Pancreas (tissue), 10 donors: ENCODE data around the gene JOSD1. TPM values are rescaled to one million over a fixed set of nuclear protein-coding genes. Genes with fewer than 3 reads are reported as not detected.

Source experiments
- ATAC-seq, 4 donors: fragments of 200-7000 bp; cut with Tn5 transposase; one replicate each; pipeline versions ENCODE4 v1.8.0 to v1.9.1; 2020; ENCODE audit warnings: mild to moderate bottlenecking in 4 of 4, moderate library complexity in 4 of 4
- DNase-seq, 6 donors: peaks; one replicate each; pipeline ENCODE4 v3.0.0-alpha.2; 2020
- FAIRE-seq: peaks from 2 replicates; lab custom pipeline; 2012; peaks lifted over from hg19 to GRCh38; lab: Jason Lieb, UNC
- H3K27ac ChIP-seq, 4 donors: fragments of 200-600 bp; sonication (generic); 1 replicate in 3 of 4; 2 replicates in 1 of 4; pipeline versions ENCODE4 v1.5.0 to v1.8.0; 2020
- H3K27me3 ChIP-seq, 4 donors: fragments of 200-600 bp; one replicate each; pipeline ENCODE4 v1.8.0; 2021
- H3K36me3 ChIP-seq, 3 donors: fragments of 200-600 bp; sonication (generic) in 1 of 3; one replicate each; pipeline versions ENCODE4 v1.5.0 to v1.8.0; 2020 to 2021
- H3K4me1 ChIP-seq, 3 donors: fragments of 200-600 bp; one replicate each; pipeline ENCODE4 v1.8.0; 2021
- H3K4me3 ChIP-seq, 4 donors: fragments of 200-600 bp; sonication (generic) in 2 of 4; one replicate each; pipeline versions ENCODE4 v1.5.0 to v1.8.0; 2020 to 2021
- H3K9me3 ChIP-seq, 4 donors: fragments of 200-600 bp; one replicate each; pipeline ENCODE4 v1.8.0; 2021
- CTCF ChIP-seq, 4 donors: fragments of 200-600 bp; sonication (generic) in 3 of 4; IDR thresholded peaks; one replicate each; pipeline versions ENCODE4 v1.5.0 to v1.8.0; 2021; ENCODE audit warnings: antibody characterized with exemption in 4 of 4
- WGBS, 2 donors: extraction: QIAGEN DNeasy Blood & Tissue Kit; methylation state at CpG; one replicate each; pipeline ENCODE4 v1.1.7; 2013; 5-methylcytosine and 5-hydroxymethylcytosine counted together
- intact Hi-C, 3 donors: fragments of 100-400 bp; cut with DNase I; formaldehyde crosslinking; loops; one replicate each; pipeline versions ENCODE4 v1.11.1 to v1.14.2; 2022
- polyA plus RNA-seq, 2 donors: library from polyadenylated mRNA; stranded (reverse); fragments of 200-250 nt; gene quantifications; one replicate each; pipeline ENCODE4 v1.2.3, GENCODE V29; 2013
- total RNA-seq, 6 donors: library from RNA; stranded (reverse); fragmentation: NEBNext Ultra II Directional in 4 of 6; extraction: Animal tissue kit (Norgen Biotek cat#: 25700) in 4 of 6; gene quantifications; one replicate each; pipeline versions ENCODE4 v1.2.1 to v1.2.4, GENCODE V29; 2021 to 2023
- donor health status: healthy with polysubstance abuse.
- donor health status: DM: no; HTN: no; CAD: no; lungs with moderate emphysema.
- donor health status: DM: no; HTN: no; CAD: no.
- donor health status: control.
- donor health status: control.
- donor health status: Bipolar disorder and iron deficiency.
- donor health status: DM: yes; HTN: yes; CAD: no.
- donor health status: DM: no; HTN: no; CAD: no.
- donor health status: DM: no; HTN: no; CAD: no.
- donor health status: DM: yes; HTN: yes; CAD: no.

The JOSD1 gene
- total and polyA plus RNA-seq, 8 donors = 10.9 to 32.3 (median 20.0) TPM

- intact Hi-C loops = no loop called here
- whole genome bisulfite sequencing, 2 donors = 1% methylated on average over 60 of the region's 60 CpGs
- Histone ChIP-seq H3K4me3 (peak within 1 kb of the TSS; percentile 88 to 98 (median 94)), H3K36me3 (peaks cover 0 to 18% (median 0%) of the 10 kb centered on the region in 3 donors), H3K4me1 (peaks cover 0 to 8% (median 4%) of the 10 kb centered on the region in 3 donors), H3K9me3 (no peaks in the 10 kb centered on the region), H3K27ac (peak within 1 kb of the TSS; percentile 43 to 62 (median 58)), H3K27me3 (no peaks in the 10 kb centered on the region)
- FAIRE-seq (no peak), ATAC-seq (peak; percentile 99 to 100 (median 100)), DNase-seq (peak; percentile 83 to 97 (median 88))
- peak in 1 of 4 donors; percentile 25 for TF ChIP-seq CTCF (IDR thresholded peaks at IDR 0.05)
These were observed 19.0 kb downstream of the JOSD1 start, which contains the start of gene TOMM22 for GRCh38 chr22:38681582-38682335. Gene TOMM22, plus strand, starts transcription at chr22:38681957. Its CDS starts 22 bp downstream, at chr22:38681979.

GRCh38 chr22:38675833-38676232 lies 24.9 kb downstream of the JOSD1 start:
- Histone ChIP-seq H3K36me3 (peaks cover 0 to 19% (median 5%) of the 10 kb centered on the region in 3 donors), H3K4me1 (no peaks in the 10 kb centered on the region), H3K27ac (no peak overlapping the region), H3K9me3 (no peaks in the 10 kb centered on the region), H3K27me3 (no peaks in the 10 kb centered on the region), H3K4me3 (no peak overlapping the region)
- 93 to 95% methylated on average over 3 of the region's 3 CpGs for WGBS, 2 donors
- no peak for TF ChIP-seq CTCF (IDR thresholded peaks at IDR 0.05)
- ATAC-seq = no peak
- FAIRE-seq = no peak
- intact Hi-C loops = no loop called here
- no peak for DNase-seq

DNA sequence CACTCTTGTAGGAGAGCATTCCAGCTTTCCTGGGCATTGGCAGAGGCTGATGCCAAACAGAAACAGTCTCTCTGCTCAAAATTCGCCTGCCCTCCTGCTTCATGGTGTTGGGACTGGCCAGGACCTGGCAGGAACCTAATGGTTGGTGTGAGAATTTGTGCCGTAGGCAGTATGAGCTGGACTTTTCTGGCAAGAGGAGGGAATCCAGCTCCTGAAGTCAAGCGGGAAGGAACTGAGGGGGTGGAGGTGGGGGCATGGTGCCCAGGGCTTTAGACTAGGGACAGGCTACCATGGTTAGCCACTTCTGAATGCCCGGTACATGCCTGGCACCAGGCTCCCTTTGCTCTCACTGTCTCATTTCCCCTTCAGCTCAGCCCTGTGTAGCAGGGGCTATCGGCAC lies 25.9 kb downstream of the JOSD1 start:
- H3K27me3 ChIP-seq = no peaks in the 10 kb centered on the region
- FAIRE-seq (no peak), DNase-seq (no peak), ATAC-seq (peak in 1 of 4 donors; percentile 24)
- intact Hi-C loops = no loop called here
- WGBS, 2 donors = 69 to 84% methylated on average over 5 of the region's 5 CpGs
- no peak overlapping the region for H3K4me3 ChIP-seq
- peaks cover 0 to 24% (median 6%) of the 10 kb centered on the region in 3 donors for H3K36me3 ChIP-seq
- H3K4me1 ChIP-seq = no peaks in the 10 kb centered on the region
- no peaks in the 10 kb centered on the region for H3K9me3 ChIP-seq
- TF ChIP-seq CTCF (IDR thresholded peaks at IDR 0.05) = no peak
- no peak overlapping the region for H3K27ac ChIP-seq

- Histone ChIP-seq H3K27me3 (no peaks in the 10 kb centered on the region), H3K4me3 (peak overlapping the region; percentile 52 to 96 (median 73)), H3K27ac (peak overlapping the region; percentile 83 to 95 (median 93)), H3K36me3 (no peaks in the 10 kb centered on the region), H3K4me1 (peaks cover 0 to 10% (median 0%) of the 10 kb centered on the region in 3 donors), H3K9me3 (no peaks in the 10 kb centered on the region)
- intact Hi-C loops = no loop called here
- DNase-seq = peak in 5 of 6 donors; percentile 18 to 61 (median 31)
- TF ChIP-seq CTCF (IDR thresholded peaks at IDR 0.05) = no peak
- no peak for FAIRE-seq
- WGBS, 2 donors = 4 to 6% methylated on average over 16 of the region's 16 CpGs
- ATAC-seq = peak; percentile 36 to 77 (median 58)
These were observed 43.5 kb downstream of the JOSD1 start for GRCh38 chr22:38657045-38657909.
